Measurements from ENCODE around the gene PLSCR2. TPM values are rescaled to one million over a fixed set of nuclear protein-coding genes. Genes with fewer than 3 reads are reported as not detected.

PLSCR2 gene
- total and polyA plus RNA-seq, 9 of the 15 experiments (the other 6 are each of a cell fraction or from before 2014, with no cell fraction given) = 0.07 to 0.49 (median 0.25) TPM; not detected in 4

GRCh38 chr3:146396792-146397191 lies 72.6 kb downstream of the PLSCR2 start:
- H3K4me1 ChIP-seq (replicated peaks in 1 of 2; ENCODE audit: control insufficient read depth in 2 of 2, insufficient read depth in 2 of 2, low read length in 2 of 2) = no peaks in the 10 kb centered on the region
- H3K27ac ChIP-seq (ENCODE audit: extremely low read depth, low read depth, low read length) = no peak overlapping the region
- TF ChIP-seq ZNF239 (CRISPR knock-in tag; IDR thresholded peaks at IDR 0.05) = no peak
- no peak for TF ChIP-seq L3MBTL2 (IDR thresholded peaks at IDR 0.05)
- no peak for TF ChIP-seq HDAC6 (IDR thresholded peaks at IDR 0.05; ENCODE audit: low read depth, low read length)
- no peak for TF ChIP-seq AFF1 (IDR thresholded peaks at IDR 0.05; ENCODE audit: low read depth in 1 of 2, partially characterized antibody in 2 of 2)
- TF ChIP-seq DDX20 (tag; IDR thresholded peaks at IDR 0.05; ENCODE audit: low read depth) = no peak
- TF ChIP-seq RNF2 (IDR thresholded peaks at IDR 0.05) = no peak
- TF ChIP-seq ZNF224 (CRISPR knock-in tag; IDR thresholded peaks at IDR 0.05) = no peak
- no peak for TF ChIP-seq SETDB1 (IDR thresholded peaks at IDR 0.05; ENCODE audit: low read length)
- no peak for TF ChIP-seq KAT8 (IDR thresholded peaks at IDR 0.05; ENCODE audit: low read depth)
- no peak for TF ChIP-seq FOXJ3 (CRISPR knock-in tag; IDR thresholded peaks at IDR 0.05)
- FAIRE-seq = no peak
- WGBS (ENCODE audit: insufficient coverage, low coverage, missing lambda C conversion rate) = 3% methylated on average over 4 of the region's 4 CpGs
- H3K79me2 ChIP-seq (ENCODE audit: control insufficient read depth, insufficient read depth, low read length) = no peaks in the 10 kb centered on the region
- H3K9me3 ChIP-seq (replicated peaks; ENCODE audit: control insufficient read depth, insufficient read depth, low read depth, low read length) = no peaks in the 10 kb centered on the region
- H3K9me1 ChIP-seq (ENCODE audit: control insufficient read depth, insufficient read depth, low read length) = no peaks in the 10 kb centered on the region
- H3K4me2 ChIP-seq (ENCODE audit: insufficient read depth, low read length) = no peak overlapping the region
- no peak for ATAC-seq
- no peak for DNase-seq (ENCODE audit: extremely low read depth in 1 of 4, low spot score in 3 of 4)
- no peaks in the 10 kb centered on the region for H4K20me1 ChIP-seq (replicated peaks; ENCODE audit: control insufficient read depth, insufficient read depth, low read length)
- H3K4me3 ChIP-seq = no peak overlapping the region
- no peaks in the 10 kb centered on the region for H3K27me3 ChIP-seq (ENCODE audit: control insufficient read depth in 2 of 2, insufficient read depth in 2 of 2, low read length in 2 of 2)
- H3K36me3 ChIP-seq (ENCODE audit: control insufficient read depth, insufficient read depth, low read length) = no peaks in the 10 kb centered on the region
- H3K9ac ChIP-seq (ENCODE audit: insufficient read depth in 1 of 2, low read depth in 2 of 2, low read length in 2 of 2) = no peak overlapping the region
- BruUV-seq (replicated peaks) = no TSS peak
- ChIA-PET POLR2A (no interaction called here), CTCF (ENCODE audit: low intra/inter-chr PET ratio) (no interaction called here)
- in situ Hi-C loops (cut with MboI) (no loop called here), intact Hi-C loops (cut with micrococcal nuclease) (no loop called here)
- no peak overlapping the region for H2AFZ ChIP-seq (ENCODE audit: low read depth, low read length)
